ENCODE results near the gene ZNF408.

The ZNF408 gene

DNA sequence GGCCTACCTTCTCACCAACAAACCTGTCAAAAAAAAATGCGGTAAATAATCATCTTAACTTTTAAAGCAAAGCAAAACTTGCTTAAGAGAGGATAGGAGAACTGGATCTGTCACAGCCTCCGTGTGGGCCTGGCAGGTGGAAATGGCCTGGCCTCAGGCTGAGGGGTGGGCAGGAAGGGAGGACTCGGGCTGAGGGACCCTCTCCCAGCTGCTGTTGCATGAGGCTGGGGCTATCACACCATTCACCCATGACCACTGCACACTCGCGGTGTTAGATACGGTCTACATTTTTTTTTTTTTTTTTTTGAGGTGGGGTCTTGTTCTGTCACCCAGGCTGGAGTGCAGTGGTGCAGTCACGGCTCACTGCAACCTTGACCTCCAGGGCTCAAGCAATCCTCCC is 24.9 kb upstream of the ZNF408 start:
- TF ChIP-seq ZFP3 (CRISPR knock-in tag; IDR thresholded peaks at IDR 0.05): no peak
- no peak for TF ChIP-seq ZFP30 (CRISPR knock-in tag; IDR thresholded peaks at IDR 0.05)
- TF ChIP-seq ARNTL (CRISPR knock-in tag; IDR thresholded peaks at IDR 0.05; ENCODE audit: borderline replicate concordance, low read depth): no peak
- no peak for TF ChIP-seq GLIS3 (CRISPR knock-in tag; IDR thresholded peaks at IDR 0.05)
- TF ChIP-seq, protein P1, sequence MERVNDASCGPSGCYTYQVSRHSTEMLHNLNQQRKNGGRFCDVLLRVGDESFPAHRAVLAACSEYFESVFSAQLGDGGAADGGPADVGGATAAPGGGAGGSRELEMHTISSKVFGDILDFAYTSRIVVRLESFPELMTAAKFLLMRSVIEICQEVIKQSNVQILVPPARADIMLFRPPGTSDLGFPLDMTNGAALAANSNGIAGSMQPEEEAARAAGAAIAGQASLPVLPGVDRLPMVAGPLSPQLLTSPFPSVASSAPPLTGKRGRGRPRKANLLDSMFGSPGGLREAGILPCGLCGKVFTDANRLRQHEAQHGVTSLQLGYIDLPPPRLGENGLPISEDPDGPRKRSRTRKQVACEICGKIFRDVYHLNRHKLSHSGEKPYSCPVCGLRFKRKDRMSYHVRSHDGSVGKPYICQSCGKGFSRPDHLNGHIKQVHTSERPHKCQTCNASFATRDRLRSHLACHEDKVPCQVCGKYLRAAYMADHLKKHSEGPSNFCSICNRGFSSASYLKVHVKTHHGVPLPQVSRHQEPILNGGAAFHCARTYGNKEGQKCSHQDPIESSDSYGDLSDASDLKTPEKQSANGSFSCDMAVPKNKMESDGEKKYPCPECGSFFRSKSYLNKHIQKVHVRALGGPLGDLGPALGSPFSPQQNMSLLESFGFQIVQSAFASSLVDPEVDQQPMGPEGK (CRISPR knock-in tag; IDR thresholded peaks at IDR 0.05; ENCODE audit: borderline replicate concordance): no peak
- TF ChIP-seq ZC3H10 (CRISPR knock-in tag; IDR thresholded peaks at IDR 0.05): no peak
- TF ChIP-seq TSHZ2 (CRISPR knock-in tag; IDR thresholded peaks at IDR 0.05): no peak
- ATAC-seq: no peak

GRCh38 chr11:46676436-46677158 is 24.2 kb upstream of the ZNF408 start:
- no peak for ATAC-seq
- TF ChIP-seq RARB (CRISPR knock-in tag; IDR thresholded peaks at IDR 0.05) (no peak), POU6F1 (CRISPR knock-in tag; IDR thresholded peaks at IDR 0.05; ENCODE audit: borderline replicate concordance, low read depth) (no peak), GLIS3 (CRISPR knock-in tag; IDR thresholded peaks at IDR 0.05) (no peak), OSR1 (CRISPR knock-in tag; IDR thresholded peaks at IDR 0.05) (no peak), ZNF565 (CRISPR knock-in tag; conservative IDR thresholded peaks at IDR 0.05; ENCODE audit: low read depth) (no peak), ZFP3 (CRISPR knock-in tag; IDR thresholded peaks at IDR 0.05) (no peak), CSRNP3 (CRISPR knock-in tag; IDR thresholded peaks at IDR 0.05) (no peak), CREB5 (CRISPR knock-in tag; IDR thresholded peaks at IDR 0.05; ENCODE audit: low read depth) (no peak), ZNF70 (CRISPR knock-in tag; IDR thresholded peaks at IDR 0.05) (no peak), ARNTL (CRISPR knock-in tag; IDR thresholded peaks at IDR 0.05; ENCODE audit: borderline replicate concordance, low read depth) (no peak), ISL1 (CRISPR knock-in tag; IDR thresholded peaks at IDR 0.05) (no peak)

GRCh38 chr11:46677169-46677568 is 23.7 kb upstream of the ZNF408 start:
- no peak for ATAC-seq
- no peak for TF ChIP-seq ESRRG (CRISPR knock-in tag; IDR thresholded peaks at IDR 0.05)
- no peak for TF ChIP-seq TSHZ2 (CRISPR knock-in tag; IDR thresholded peaks at IDR 0.05)
- no peak for TF ChIP-seq RARB (CRISPR knock-in tag; IDR thresholded peaks at IDR 0.05)
- TF ChIP-seq CSRNP3 (CRISPR knock-in tag; IDR thresholded peaks at IDR 0.05): no peak
- TF ChIP-seq ZFP3 (CRISPR knock-in tag; IDR thresholded peaks at IDR 0.05): no peak
- TF ChIP-seq ZNF8 (CRISPR knock-in tag; IDR thresholded peaks at IDR 0.05): no peak
- TF ChIP-seq GLIS3 (CRISPR knock-in tag; IDR thresholded peaks at IDR 0.05): no peak
- no peak for TF ChIP-seq OSR1 (CRISPR knock-in tag; IDR thresholded peaks at IDR 0.05)
- no peak for TF ChIP-seq ZNF70 (CRISPR knock-in tag; IDR thresholded peaks at IDR 0.05)
- TF ChIP-seq, protein P1 (CRISPR knock-in tag; IDR thresholded peaks at IDR 0.05; ENCODE audit: borderline replicate concordance): no peak
- TF ChIP-seq ISL1 (CRISPR knock-in tag; IDR thresholded peaks at IDR 0.05): no peak
- no peak for TF ChIP-seq ZNF565 (CRISPR knock-in tag; conservative IDR thresholded peaks at IDR 0.05; ENCODE audit: low read depth)
- TF ChIP-seq PPARA (CRISPR knock-in tag; IDR thresholded peaks at IDR 0.05; ENCODE audit: borderline replicate concordance): no peak
- no peak for TF ChIP-seq CSDC2 (CRISPR knock-in tag; IDR thresholded peaks at IDR 0.05)
- no peak for TF ChIP-seq ARNTL (CRISPR knock-in tag; IDR thresholded peaks at IDR 0.05; ENCODE audit: borderline replicate concordance, low read depth)

Measured in SK-N-SH treated with all-trans-retinoic acid at 6 μM for 48 hours (cell line).